Measurements from ENCODE around the gene FGF3.

The FGF3 gene

GRCh38 chr11:69822676-69823494, 3.7 kb upstream of the FGF3 start:
- no peak for DNase-seq

DNA sequence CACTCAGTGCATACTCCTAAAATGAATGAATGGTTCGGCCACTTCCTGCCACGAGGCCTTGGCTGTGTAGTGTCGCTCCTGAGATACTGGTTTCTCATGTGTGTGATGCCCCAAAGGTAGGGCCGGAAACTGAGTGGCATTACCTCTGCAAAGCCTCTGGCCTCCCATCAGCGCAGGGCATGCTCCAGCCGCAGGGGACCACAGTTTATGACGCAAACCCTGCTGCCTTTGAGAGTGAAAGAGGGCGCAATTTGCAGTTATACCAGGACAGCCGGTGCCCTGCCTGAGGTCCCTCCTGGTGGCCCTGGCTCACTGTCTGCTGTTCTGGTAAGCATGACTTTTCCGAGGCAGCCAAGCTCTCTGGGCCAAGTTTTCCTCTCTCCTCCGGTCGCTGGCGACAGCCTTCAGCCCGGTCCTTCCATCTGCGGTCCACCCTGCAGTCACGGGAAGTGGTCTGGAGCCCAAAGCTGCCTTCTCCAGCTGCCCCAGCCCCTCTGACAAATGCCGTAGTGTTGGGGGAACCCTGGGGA, 2.4 kb upstream of the FGF3 start:
- no peak for DNase-seq

GRCh38 chr11:69820441-69820840, 1.2 kb upstream of the FGF3 start:
- DNase-seq = no peak

GRCh38 chr11:69819541-69820070, 390 bp upstream of the FGF3 start:
- DNase-seq = no peak

DNA sequence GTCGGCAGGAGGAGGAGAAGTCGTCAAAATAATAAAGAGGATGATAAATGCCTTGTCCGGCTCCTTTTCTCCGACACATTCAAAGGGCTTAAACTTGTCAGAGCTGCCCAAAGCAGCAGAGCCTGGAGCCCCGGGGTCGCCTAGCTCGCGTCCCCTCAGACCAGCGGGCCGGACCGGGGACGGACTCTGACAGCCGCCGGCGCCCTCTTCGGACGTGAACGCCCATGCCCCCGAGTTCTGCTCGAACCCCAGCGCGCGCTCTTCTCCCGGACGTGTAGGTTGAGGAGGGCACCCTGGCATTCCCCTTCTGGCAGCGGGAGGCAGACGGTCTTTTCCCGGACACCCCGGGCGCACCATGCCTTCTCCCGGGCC, 999 bp downstream of the FGF3 start:
- DNase-seq = no peak

GRCh38 chr11:69817265-69818230, 1.7 kb downstream of the FGF3 start:
- no peak for DNase-seq

DNA sequence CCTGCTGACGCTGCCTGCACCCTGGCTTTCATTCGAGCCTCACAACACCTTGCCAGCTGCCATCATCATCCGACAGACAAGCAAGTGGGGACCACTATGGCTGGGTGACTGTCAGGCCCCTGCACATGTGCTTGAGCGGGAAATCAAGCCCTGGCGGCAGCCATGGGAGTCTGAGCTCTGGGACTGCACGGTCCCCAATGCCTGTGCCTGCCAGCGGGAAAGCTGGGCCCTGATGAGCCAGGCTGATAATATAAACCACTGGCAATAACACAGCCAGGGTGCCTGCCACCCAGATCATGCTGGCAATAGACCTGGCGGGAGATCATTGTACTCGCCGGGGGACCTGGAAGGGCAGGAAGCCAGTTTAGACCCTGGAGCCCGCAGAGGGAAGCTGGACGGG, 2.5 kb downstream of the FGF3 start:
- DNase-seq = no peak

GRCh38 chr11:69815973-69816372, 3.2 kb downstream of the FGF3 start:
- DNase-seq = no peak

DNA sequence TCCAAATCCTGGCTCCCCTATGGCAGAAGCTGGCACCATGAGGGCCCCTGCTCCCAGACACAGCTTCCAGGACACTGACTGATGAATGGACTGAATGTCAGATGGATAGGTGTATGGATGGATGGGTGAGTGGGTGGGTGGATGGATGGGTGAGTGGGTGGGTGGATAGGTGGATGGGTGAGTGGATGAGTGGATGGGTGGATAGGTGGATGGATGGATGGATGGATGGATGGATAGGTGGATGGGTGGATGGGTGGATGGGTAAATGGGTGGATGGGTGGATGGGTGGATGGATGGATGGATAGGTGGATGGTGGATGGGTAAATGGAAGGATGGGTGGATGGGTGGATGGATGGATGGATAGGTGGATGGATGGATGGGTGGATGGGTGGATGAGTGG, 4.3 kb downstream of the FGF3 start:
- no peak for DNase-seq

DNA sequence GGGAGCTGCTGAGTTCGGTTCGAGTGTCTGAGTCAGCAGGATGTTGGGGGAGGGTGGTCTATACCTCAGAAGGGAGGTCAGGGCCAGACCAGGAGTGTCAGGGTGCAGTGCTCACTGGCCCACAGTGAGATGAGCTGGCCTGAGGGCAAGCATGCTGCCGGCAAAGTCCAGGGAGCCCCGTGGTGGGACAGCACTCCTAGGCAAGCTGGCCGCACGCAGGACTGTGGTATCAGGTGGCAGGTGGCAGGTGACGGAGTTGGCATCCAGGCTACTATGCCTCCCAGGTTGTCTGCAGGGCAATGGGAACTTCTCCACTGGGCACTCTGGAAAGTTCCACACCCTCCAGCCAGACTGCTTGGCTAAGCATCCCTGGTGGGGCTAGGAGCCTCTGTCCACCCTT, 4.8 kb downstream of the FGF3 start:
- no peak for DNase-seq

GRCh38 chr11:69813839-69814238, 5.4 kb downstream of the FGF3 start:
- DNase-seq = no peak

DNA sequence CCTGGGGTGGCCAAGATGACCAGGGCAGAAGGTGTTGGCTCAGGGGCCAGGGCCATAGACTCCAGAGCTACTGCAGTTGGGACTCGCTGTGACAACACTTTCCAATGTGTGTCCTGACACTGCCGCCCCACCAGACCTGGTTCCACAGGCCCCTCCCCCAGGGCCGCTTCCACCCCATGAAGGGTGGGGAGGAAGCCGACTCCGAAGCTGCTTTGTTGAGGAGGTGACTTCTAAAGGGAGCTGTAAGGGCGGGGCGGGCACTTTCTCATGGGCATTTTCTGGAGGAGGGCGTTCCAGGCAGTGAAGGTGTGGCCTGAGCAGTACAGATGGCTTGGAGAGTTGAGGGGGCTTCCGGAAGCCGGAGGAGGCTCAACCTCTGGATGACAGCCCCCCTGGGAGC, 6.3 kb downstream of the FGF3 start:
- DNase-seq = no peak

DNA sequence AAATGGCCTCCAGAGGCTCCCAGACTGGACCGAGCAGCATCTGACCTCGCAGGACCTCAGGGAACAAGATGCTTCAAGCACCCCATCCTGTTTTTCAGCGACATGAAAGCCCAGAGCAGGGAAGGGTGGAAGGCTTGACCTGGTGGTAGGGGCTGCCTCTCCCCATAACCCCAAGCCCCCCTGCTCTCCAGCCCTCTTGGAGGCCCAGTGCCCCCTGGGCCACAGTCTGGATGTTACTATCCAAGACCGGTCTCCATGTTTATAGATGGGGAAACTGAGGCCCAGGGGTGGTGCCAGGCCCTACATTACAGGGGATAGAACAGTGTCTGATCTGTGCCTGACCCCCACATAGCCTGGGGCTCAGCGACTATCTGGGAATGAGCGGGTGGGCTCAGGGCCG, 7.0 kb downstream of the FGF3 start:
- no peak for DNase-seq

DNA sequence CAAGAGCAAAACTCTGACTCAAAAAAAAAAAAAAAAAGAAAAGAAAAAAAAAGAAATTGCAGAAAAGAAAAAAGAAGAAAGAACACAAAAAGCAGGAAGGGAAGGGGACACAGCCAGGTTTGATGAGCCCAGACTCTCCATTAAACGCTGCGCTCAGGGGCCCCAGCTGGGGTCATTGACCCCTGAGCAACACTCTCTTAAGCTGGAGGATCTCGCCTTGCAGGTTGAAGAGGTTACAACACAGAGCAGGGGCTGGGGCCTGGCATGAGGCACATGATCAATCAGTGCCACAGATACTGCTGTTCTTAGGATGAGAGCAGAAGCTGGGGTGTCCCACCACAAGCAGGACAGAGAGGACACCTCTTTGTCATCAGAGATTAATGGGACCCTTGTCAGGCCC, 7.8 kb downstream of the FGF3 start:
- DNase-seq = no peak

DNA sequence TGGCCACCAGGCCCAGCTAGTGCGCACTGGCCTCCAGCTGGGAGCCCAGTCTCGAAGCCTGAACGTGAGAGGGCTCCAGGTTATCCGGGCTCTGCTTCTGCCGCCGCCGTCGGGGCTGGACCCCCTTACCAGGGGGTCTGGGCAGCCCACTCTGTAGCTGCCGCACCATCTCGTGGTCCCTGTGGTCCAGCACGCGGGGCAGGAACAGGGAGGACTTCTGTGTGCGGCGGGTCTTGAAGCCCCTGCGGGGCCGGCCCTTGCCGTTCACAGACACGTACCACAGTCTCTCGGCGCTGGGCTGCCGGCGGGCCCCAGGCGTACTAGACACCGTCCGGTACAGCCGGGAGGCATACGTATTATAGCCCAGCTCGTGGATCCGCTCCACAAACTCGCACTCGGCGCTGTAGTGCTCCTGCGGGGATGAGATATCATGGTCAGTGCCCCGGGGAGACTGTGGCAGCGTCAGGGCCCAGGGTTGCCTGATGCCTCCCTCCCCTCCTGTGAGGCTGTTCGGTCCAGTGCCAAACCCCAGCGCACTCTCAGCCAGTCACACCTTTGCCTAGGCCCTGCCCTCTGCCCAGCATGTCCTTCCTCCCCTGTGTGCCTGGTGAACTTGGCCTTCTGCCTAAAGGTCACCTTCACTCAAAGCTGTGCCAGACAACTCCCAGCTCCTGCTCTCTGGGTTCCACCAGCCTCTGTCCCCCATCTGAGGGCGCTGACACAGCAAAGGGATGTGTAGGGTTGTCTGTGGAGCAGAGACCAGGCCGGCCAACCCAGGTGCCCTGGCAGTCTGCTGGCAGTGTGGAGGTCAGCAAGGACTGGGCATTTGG, 8.7 kb downstream of the FGF3 start:
- DNase-seq = no peak

GRCh38 chr11:69808667-69809086, 10.5 kb downstream of the FGF3 start:
- no peak for DNase-seq

DNA sequence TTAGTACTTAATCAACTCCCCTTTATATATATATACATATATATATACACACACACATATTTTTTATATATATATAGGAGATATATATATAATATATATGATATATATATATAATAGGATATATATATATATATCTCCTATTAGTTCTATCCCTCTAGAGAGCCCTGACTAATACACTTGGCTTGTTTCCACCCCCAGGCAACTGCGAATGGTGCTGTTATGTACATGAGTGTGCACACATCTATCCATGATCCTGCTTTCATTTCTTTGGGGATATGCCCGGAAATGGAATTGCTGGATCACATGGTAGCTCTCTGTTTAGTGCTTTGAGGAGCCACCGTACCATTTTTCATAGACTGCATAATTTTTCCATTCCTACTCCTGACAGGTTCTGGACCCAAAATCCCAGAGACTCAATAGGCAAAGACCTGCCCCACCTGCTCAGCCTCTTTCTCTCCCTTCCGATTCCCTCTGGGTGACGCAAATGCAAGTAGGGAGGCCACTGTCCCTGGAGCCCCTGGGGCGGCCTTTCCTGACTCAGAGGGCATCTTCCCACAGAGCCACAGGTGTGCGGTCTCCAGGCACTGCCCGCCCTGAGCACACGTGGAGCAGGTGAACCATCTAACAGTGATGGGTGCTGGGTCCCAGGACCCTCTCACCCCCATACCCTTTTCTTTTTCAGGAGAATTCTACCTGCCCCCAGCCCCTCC, 12.0 kb downstream of the FGF3 start:
- no peak for DNase-seq

- no peak for DNase-seq
Measured at GRCh38 chr11:69804769-69805508, 14.3 kb downstream of the FGF3 start.

DNA sequence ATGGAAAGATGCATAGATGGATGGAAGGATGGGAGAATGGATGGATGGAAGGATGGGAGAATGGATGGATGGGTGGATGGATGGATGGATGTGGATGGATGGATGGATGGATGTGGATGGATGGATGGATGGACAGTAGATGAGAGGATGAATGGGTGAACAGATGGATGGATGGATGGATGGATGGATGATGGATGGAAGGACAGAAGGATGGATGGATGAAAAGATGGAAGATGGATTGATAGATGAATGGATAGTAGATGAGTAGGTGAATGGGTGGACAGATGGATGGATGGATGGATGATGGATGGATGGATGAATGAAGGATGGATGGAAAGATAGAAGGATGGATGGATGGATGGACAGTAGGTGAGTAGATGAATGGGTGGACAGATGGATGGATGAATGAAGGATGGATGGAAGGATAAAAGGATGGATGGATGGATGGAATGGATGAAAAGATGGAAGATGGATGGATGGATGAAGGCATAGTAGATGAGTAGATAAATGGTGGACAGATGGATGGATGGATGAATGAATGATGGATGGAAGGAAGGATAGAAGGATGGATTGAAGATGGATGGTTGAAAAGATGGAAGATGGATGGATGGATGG, 15.5 kb downstream of the FGF3 start:
- DNase-seq = no peak

GRCh38 chr11:69803022-69803421, 16.2 kb downstream of the FGF3 start:
- no peak for DNase-seq

DNA sequence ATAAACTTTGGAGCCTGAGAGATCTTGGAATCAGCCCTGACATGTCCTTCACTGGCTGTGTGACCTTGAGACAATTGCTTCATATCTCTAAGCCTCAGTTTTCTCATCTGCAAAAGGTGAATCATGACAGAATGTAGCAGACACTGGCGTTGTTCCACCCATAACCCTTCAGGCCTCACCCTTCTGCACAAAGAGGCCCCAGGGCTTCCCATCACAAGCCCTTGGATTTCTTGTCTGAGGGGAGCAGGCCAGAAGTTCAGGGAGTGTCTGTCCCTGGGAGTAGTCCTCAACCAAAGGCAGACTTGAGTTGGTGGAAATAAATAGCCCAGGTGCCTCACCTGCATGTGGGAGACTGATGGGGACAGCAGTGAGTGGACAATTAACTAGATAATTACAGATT, 16.6 kb downstream of the FGF3 start:
- no peak for DNase-seq

Data from midbrain (tissue), 1 donor.